ENCODE measurements around the gene UHMK1. TPM values are rescaled to one million over a fixed set of nuclear protein-coding genes. Genes with fewer than 3 reads are reported as not detected.

The UHMK1 gene
- total and polyA plus RNA-seq, 5 donors = 8.4 to 26.3 (median 24.6) TPM

- WGBS = 75% methylated on average over 1 of the region's 1 CpG
- no peak for DNase-seq
- no peak for ATAC-seq
- Histone ChIP-seq H3K27ac (ENCODE audit: low read length) (no peak overlapping the region), H3K27me3 (ENCODE audit: control insufficient read depth, insufficient read depth) (no peaks in the 10 kb centered on the region), H3K4me3 (ENCODE audit: low read length) (no peak overlapping the region), H3K9me3 (ENCODE audit: control insufficient read depth, low read length) (no peaks in the 10 kb centered on the region), H3K4me1 (ENCODE audit: control insufficient read depth, insufficient read depth, low read length) (no peaks in the 10 kb centered on the region)
- intact Hi-C loops (cut with DNase I) = no loop called here
Observed at GRCh38 chr1:162550925-162551324, 53.3 kb downstream of the UHMK1 start.

- ATAC-seq (peak; percentile 57 to 79), DNase-seq (peak in 1 of 3 donors; percentile 59)
- Histone ChIP-seq H3K9me3 (ENCODE audit: control insufficient read depth, low read length) (no peaks in the 10 kb centered on the region), H3K4me3 (ENCODE audit: low read length) (no peak overlapping the region), H3K4me1 (ENCODE audit: control insufficient read depth, insufficient read depth, low read length) (no peaks in the 10 kb centered on the region), H3K27ac (ENCODE audit: low read length) (peak overlapping the region; percentile 55), H3K27me3 (ENCODE audit: control insufficient read depth, insufficient read depth) (no peaks in the 10 kb centered on the region)
- intact Hi-C loops (cut with DNase I) = no loop called here
- WGBS = 75% methylated on average over 7 of the region's 7 CpGs
Observed at GRCh38 chr1:162551969-162552683, 54.5 kb downstream of the UHMK1 start.

GRCh38 chr1:162552684-162553252, 55.1 kb downstream of the UHMK1 start:
- no peaks in the 10 kb centered on the region for H3K27me3 ChIP-seq (ENCODE audit: control insufficient read depth, insufficient read depth)
- intact Hi-C loops (cut with DNase I) = no loop called here
- H3K27ac ChIP-seq (ENCODE audit: low read length) = peak overlapping the region; percentile 64
- DNase-seq (peak; percentile 52 to 81 (median 68)), ATAC-seq (peak in 1 of 2 donors; percentile 54)
- WGBS = 81% methylated on average over 8 of the region's 8 CpGs
- no peaks in the 10 kb centered on the region for H3K4me1 ChIP-seq (ENCODE audit: control insufficient read depth, insufficient read depth, low read length)
- H3K9me3 ChIP-seq (ENCODE audit: control insufficient read depth, low read length) = no peaks in the 10 kb centered on the region
- no peak overlapping the region for H3K4me3 ChIP-seq (ENCODE audit: low read length)

GRCh38 chr1:162554258-162554657, 56.6 kb downstream of the UHMK1 start:
- H3K27me3 ChIP-seq (ENCODE audit: control insufficient read depth, insufficient read depth) = no peaks in the 10 kb centered on the region
- H3K27ac ChIP-seq (ENCODE audit: low read length) = no peak overlapping the region

GRCh38 chr1:162557536-162557935, 59.9 kb downstream of the UHMK1 start:
- intact Hi-C loops (cut with DNase I) = no loop called here
- no peak overlapping the region for H3K4me3 ChIP-seq (ENCODE audit: low read length)
- DNase-seq (no peak), ATAC-seq (no peak)
- no peaks in the 10 kb centered on the region for H3K4me1 ChIP-seq (ENCODE audit: control insufficient read depth, insufficient read depth, low read length)
- H3K27ac ChIP-seq (ENCODE audit: low read length) = no peak overlapping the region
- no peaks in the 10 kb centered on the region for H3K9me3 ChIP-seq (ENCODE audit: control insufficient read depth, low read length)
- H3K27me3 ChIP-seq (ENCODE audit: control insufficient read depth, insufficient read depth) = no peaks in the 10 kb centered on the region
- 77% methylated on average over 3 of the region's 3 CpGs for WGBS

More at GRCh38 chr1:162554258-162554657, 56.6 kb downstream of the UHMK1 start:
- Histone ChIP-seq H3K9me3 (ENCODE audit: control insufficient read depth, low read length) (no peaks in the 10 kb centered on the region), H3K4me3 (ENCODE audit: low read length) (no peak overlapping the region), H3K4me1 (ENCODE audit: control insufficient read depth, insufficient read depth, low read length) (no peaks in the 10 kb centered on the region)
- DNase-seq (no peak), ATAC-seq (peak; percentile 62 to 67)
- intact Hi-C loops (cut with DNase I) = no loop called here
- 83% methylated on average over 1 of the region's 1 CpG for WGBS

- WGBS = 43% methylated on average over 9 of the region's 9 CpGs
- no peaks in the 10 kb centered on the region for H3K9me3 ChIP-seq (ENCODE audit: control insufficient read depth, low read length)
- H3K4me1 ChIP-seq (ENCODE audit: control insufficient read depth, insufficient read depth, low read length) = peaks cover 2% of the 10 kb centered on the region
- peak overlapping the region; percentile 93 for H3K27ac ChIP-seq (ENCODE audit: low read length)
- no peaks in the 10 kb centered on the region for H3K27me3 ChIP-seq (ENCODE audit: control insufficient read depth, insufficient read depth)
- intact Hi-C loops (cut with DNase I) = loop anchor here in 1 of 4 donors (10.0 kb wide), 1 partner anchor 56 kb away; no protein-coding TSS in a partner anchor
- peak; percentile 2 to 3 for ATAC-seq
- H3K4me3 ChIP-seq (ENCODE audit: low read length) = peak overlapping the region; percentile 53
- DNase-seq = no peak
Observed at GRCh38 chr1:162560303-162561036, 62.9 kb downstream of the UHMK1 start.

- WGBS = under 1% methylated on average over 53 of the region's 53 CpGs
- Histone ChIP-seq H3K4me3 (ENCODE audit: low read length) (peak overlapping the region; percentile 53), H3K27me3 (ENCODE audit: control insufficient read depth, insufficient read depth) (no peaks in the 10 kb centered on the region), H3K9me3 (ENCODE audit: control insufficient read depth, low read length) (no peaks in the 10 kb centered on the region), H3K4me1 (ENCODE audit: control insufficient read depth, insufficient read depth, low read length) (peaks cover 2% of the 10 kb centered on the region), H3K27ac (ENCODE audit: low read length) (peak overlapping the region; percentile 93)
- peak; percentile 99 to 100 (median 100) for DNase-seq
- ATAC-seq = peak; percentile 97 to 98
- intact Hi-C loops (cut with DNase I) = loop anchor here in 1 of 4 donors (10.0 kb wide), 1 partner anchor 56 kb away; no protein-coding TSS in a partner anchor
Observed at GRCh38 chr1:162561037-162561615, 63.5 kb downstream of the UHMK1 start.

GRCh38 chr1:162561616-162562469, 64.2 kb downstream of the UHMK1 start, which contains the start of gene UAP1:
UAP1 (plus strand) TSS chr1:162561722; CDS start chr1:162566069, 4,347 bp downstream.
- H3K9me3 ChIP-seq (ENCODE audit: control insufficient read depth, low read length) = no peaks in the 10 kb centered on the region
- no peak for DNase-seq
- peak; percentile 46 to 53 for ATAC-seq

GRCh38 chr1:162562470-162562828, 64.8 kb downstream of the UHMK1 start:
- peak overlapping the region; percentile 53 for H3K4me3 ChIP-seq (ENCODE audit: low read length)

More at GRCh38 chr1:162561616-162562469, 64.2 kb downstream of the UHMK1 start, which contains the start of gene UAP1:
- no peaks in the 10 kb centered on the region for H3K27me3 ChIP-seq (ENCODE audit: control insufficient read depth, insufficient read depth)
- intact Hi-C loops (cut with DNase I) = loop anchor here in 1 of 4 donors (10.0 kb wide), 1 partner anchor 57 kb away; no protein-coding TSS in a partner anchor
- H3K4me1 ChIP-seq (ENCODE audit: control insufficient read depth, insufficient read depth, low read length) = peaks cover 2% of the 10 kb centered on the region
- WGBS = under 1% methylated on average over 69 of the region's 69 CpGs
- H3K27ac ChIP-seq (ENCODE audit: low read length) = peak within 1 kb of the TSS; percentile 93
- H3K4me3 ChIP-seq (ENCODE audit: low read length) = peak within 1 kb of the TSS; percentile 53

GRCh38 chr1:162564762-162565218, 67.2 kb downstream of the UHMK1 start:
- H3K9me3 ChIP-seq (ENCODE audit: control insufficient read depth, low read length) = no peaks in the 10 kb centered on the region
- H3K27me3 ChIP-seq (ENCODE audit: control insufficient read depth, insufficient read depth) = no peaks in the 10 kb centered on the region
- H3K4me3 ChIP-seq (ENCODE audit: low read length) = no peak overlapping the region
- H3K4me1 ChIP-seq (ENCODE audit: control insufficient read depth, insufficient read depth, low read length) = peaks cover 2% of the 10 kb centered on the region
- 71% methylated on average over 5 of the region's 5 CpGs for WGBS
- DNase-seq (no peak), ATAC-seq (no peak)
- intact Hi-C loops (cut with DNase I) = loop anchor here in 1 of 4 donors (10.0 kb wide), 1 partner anchor 60 kb away; no protein-coding TSS in a partner anchor
- no peak overlapping the region for H3K27ac ChIP-seq (ENCODE audit: low read length)

More at GRCh38 chr1:162562470-162562828, 64.8 kb downstream of the UHMK1 start:
- 46% methylated on average over 5 of the region's 5 CpGs for WGBS
- H3K4me1 ChIP-seq (ENCODE audit: control insufficient read depth, insufficient read depth, low read length) = peaks cover 2% of the 10 kb centered on the region
- no peaks in the 10 kb centered on the region for H3K27me3 ChIP-seq (ENCODE audit: control insufficient read depth, insufficient read depth)
- ATAC-seq (no peak), DNase-seq (no peak)
- no peaks in the 10 kb centered on the region for H3K9me3 ChIP-seq (ENCODE audit: control insufficient read depth, low read length)
- intact Hi-C loops (cut with DNase I) = loop anchor here in 1 of 4 donors (10.0 kb wide), 1 partner anchor 58 kb away; no protein-coding TSS in a partner anchor
- H3K27ac ChIP-seq (ENCODE audit: low read length) = no peak overlapping the region
